ENCODE results near the gene DOCK10.

GRCh38 chr2:224944707-224945547 is 97.3 kb downstream of the DOCK10 start:
- TF ChIP-seq CTCF (conservative IDR thresholded peaks at IDR 0.05 in 1 of 2, IDR thresholded peaks at IDR 0.05 in 1 of 2; ENCODE audit: low read depth in 1 of 2, low read length in 2 of 2) (no peak), EZH2 (IDR thresholded peaks at IDR 0.05; ENCODE audit: low read length, missing control alignments) (no peak)
